Ectodermal cell (in vitro differentiated cells): ENCODE data around the gene PPP1R26.
"Not testable (repeated sequence)": the region's sequence is repeated elsewhere in the genome, so short reads cannot be mapped to it uniquely, and the experiment has no call there.

Experiments used
- H3K27ac ChIP-seq: 2 replicates; pipeline ENCODE4 v1.7.0; 2013; ENCODE audit warnings: mild to moderate bottlenecking, low read depth, low read length; ENCODE audit not compliant: insufficient read depth, poor library complexity, severe bottlenecking
- H3K27me3 ChIP-seq: 2 replicates; pipeline ENCODE4 v1.7.0; 2013; ENCODE audit warnings: mild to moderate bottlenecking, low read length; ENCODE audit not compliant: insufficient read depth, control insufficient read depth, poor library complexity, severe bottlenecking
- H3K36me3 ChIP-seq: one replicate; pipeline ENCODE4 v1.7.0; 2013; ENCODE audit warnings: low read length; ENCODE audit not compliant: control insufficient read depth, insufficient read depth
- H3K4me1 ChIP-seq: one replicate; pipeline ENCODE4 v1.7.0; 2013; ENCODE audit warnings: low read length; ENCODE audit not compliant: control insufficient read depth, insufficient read depth
- H3K4me3 ChIP-seq: 2 replicates; pipeline ENCODE4 v1.7.0; 2013; ENCODE audit warnings: low read depth, low read length, control low read depth; ENCODE audit not compliant: insufficient read depth
- H3K9me3 ChIP-seq: 2 replicates; pipeline ENCODE4 v1.7.0; 2013; ENCODE audit warnings: mild to moderate bottlenecking, low read length, moderate library complexity; ENCODE audit not compliant: control insufficient read depth
- WGBS, 2 experiments: methylation state at CpG; one replicate each; pipeline ENCODE4 v1.1.7; 2013; ENCODE audit warnings: missing lambda C conversion rate in 2 of 2; 5-methylcytosine and 5-hydroxymethylcytosine counted together

The PPP1R26 gene

DNA sequence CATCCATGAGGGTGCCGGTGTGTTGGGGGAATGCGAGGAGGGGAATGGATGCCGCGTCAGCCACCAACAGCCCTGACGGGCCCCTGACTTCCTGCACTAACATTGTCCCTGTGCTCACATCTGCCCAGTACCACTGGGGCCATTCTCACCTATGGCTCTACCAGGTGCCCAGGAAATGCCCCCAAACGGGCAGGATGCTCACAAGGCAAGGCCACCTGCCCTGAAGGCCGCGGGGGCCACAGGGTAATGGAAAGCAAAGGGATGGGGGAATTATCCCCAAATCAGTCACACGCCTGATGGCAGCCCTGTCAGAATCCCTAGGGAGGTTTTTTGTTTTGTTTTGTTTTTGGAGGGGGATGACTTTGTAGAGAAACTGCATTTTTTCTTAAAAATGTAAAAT, 34.3 kb downstream of the PPP1R26 start:
- not testable (repeated sequence) for H3K4me1 ChIP-seq, H3K9me3 ChIP-seq, H3K4me3 ChIP-seq, H3K27ac ChIP-seq, H3K36me3 ChIP-seq, H3K27me3 ChIP-seq
- WGBS, 2 experiments, result 92 to 96% methylated on average over 9 of the region's 9 CpGs

DNA sequence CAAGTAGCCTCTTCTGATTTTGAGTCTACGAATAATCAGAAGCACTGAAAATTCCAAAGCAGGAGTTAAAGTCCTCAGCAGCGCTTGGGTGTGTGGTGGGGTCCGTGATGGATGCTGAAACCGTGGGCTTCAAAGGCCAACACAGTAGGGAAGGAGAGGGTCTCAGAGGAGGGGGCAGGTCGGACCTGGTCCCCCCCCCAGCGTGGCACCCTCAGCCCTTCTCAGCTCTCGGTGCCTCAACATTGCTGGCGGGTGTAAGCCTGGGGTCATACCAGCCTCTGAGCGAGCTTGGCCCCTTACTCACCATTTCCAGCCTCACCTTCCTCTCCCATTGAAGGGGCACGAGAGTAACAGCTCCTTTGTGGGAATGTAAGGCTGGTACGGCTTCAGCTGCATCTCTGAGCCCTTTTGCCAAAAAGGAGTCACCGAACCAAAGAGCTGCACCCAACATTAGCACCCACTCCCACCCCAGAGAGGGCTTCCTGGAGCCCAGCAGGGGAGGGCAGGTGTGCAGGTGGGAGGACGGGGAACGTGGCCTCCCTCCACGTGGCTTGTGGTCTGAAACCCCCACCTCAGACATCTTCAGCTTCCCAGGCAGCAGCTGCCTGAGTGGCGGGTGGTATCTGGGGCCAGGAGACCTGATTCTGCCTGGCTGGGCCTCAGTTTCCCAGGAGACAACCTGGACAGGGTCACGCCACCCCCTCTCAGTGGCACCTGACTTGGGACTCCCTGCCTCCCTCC, 34.9 kb downstream of the PPP1R26 start:
- Histone ChIP-seq H3K4me1 (no peaks in the 10 kb centered on the region), H3K36me3 (no peaks in the 10 kb centered on the region), H3K27me3 (no peaks in the 10 kb centered on the region), H3K4me3 (no peak overlapping the region), H3K27ac (no peak overlapping the region), H3K9me3 (no peaks in the 10 kb centered on the region)
- WGBS, 2 experiments, result 91 to 92% methylated on average over 16 of the region's 17 CpGs

DNA sequence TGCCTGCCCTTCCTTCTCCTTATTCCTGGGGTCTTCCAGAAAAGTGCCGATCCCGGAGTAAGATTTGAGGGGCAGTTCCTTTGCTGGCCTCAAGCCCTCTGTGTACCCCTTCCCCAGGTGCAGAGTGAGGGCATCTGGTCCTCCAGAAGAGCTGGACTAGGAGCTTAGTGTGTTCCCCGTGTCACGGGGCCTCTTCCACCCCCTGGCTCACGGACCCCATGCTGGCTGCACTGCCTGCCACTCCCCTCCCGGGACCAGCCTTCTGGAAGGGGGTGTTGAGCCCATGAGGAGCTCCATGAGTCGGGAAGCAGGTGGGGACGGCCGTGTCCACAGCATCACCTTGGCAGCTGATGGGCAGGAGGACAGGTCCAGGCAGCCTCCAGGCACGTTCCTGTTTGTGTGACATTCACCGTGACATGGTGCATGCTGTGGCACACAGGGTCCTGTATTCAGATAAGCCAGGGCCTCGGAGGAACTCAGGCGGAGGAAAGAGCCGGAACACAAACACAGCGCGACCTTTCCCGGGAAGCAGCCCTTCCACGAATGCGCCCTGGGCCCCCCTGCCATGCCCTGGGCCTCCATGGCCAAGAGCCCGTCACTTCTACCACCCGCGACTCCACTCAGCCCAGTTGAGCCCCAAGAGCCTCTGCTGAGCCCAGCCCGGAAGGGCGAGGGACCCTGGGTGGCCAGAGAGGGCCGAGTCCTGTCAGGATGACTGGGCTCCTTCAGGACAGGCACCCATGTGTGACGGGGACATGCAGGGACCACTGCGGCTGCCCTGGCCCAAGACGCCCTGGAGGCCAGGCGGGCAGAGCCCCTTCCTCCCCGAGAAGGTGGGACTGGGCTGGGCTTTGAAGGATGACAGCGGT, 35.7 kb downstream of the PPP1R26 start:
- no peak overlapping the region for H3K4me3 ChIP-seq
- WGBS, 2 experiments, result 93% methylated on average over 31 of the region's 31 CpGs
- H3K9me3 ChIP-seq, result no peaks in the 10 kb centered on the region
- no peaks in the 10 kb centered on the region for H3K27me3 ChIP-seq
- H3K36me3 ChIP-seq, result no peaks in the 10 kb centered on the region
- H3K27ac ChIP-seq, result no peak overlapping the region
- H3K4me1 ChIP-seq, result no peaks in the 10 kb centered on the region

- Histone ChIP-seq H3K4me3 (no peak overlapping the region), H3K9me3 (no peaks in the 10 kb centered on the region), H3K4me1 (no peaks in the 10 kb centered on the region), H3K27ac (no peak overlapping the region), H3K27me3 (no peaks in the 10 kb centered on the region), H3K36me3 (no peaks in the 10 kb centered on the region)
- 92 to 93% methylated on average over 25 of the region's 25 CpGs for WGBS, 2 experiments
These were observed 36.7 kb downstream of the PPP1R26 start for GRCh38 chr9:135516132-135516860.

DNA sequence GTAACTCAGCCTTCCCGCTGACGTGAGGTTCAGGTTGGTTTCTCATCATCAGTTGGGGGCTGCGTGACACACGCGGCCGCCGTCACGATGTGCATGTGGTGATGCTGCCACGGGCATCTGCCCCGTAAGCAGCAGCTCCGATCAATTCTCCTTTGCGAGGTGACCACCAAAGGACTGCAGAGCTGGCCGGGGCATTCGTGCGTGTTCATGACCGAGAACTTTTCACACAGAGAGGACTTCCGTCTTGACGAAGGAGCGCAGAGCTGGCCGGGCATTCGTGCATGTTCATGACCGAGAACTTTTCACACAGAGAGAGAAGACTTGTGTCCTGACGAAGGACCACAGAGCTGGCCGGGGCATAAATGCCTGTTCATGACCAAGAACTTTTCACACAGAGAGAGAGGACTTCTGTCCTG, 37.8 kb downstream of the PPP1R26 start:
- Histone ChIP-seq H3K9me3 (no peaks in the 10 kb centered on the region), H3K4me3 (no peak overlapping the region), H3K27ac (no peak overlapping the region), H3K27me3 (no peaks in the 10 kb centered on the region), H3K36me3 (no peaks in the 10 kb centered on the region), H3K4me1 (no peaks in the 10 kb centered on the region)
- 94 to 95% methylated on average over 24 of the region's 24 CpGs for WGBS, 2 experiments

DNA sequence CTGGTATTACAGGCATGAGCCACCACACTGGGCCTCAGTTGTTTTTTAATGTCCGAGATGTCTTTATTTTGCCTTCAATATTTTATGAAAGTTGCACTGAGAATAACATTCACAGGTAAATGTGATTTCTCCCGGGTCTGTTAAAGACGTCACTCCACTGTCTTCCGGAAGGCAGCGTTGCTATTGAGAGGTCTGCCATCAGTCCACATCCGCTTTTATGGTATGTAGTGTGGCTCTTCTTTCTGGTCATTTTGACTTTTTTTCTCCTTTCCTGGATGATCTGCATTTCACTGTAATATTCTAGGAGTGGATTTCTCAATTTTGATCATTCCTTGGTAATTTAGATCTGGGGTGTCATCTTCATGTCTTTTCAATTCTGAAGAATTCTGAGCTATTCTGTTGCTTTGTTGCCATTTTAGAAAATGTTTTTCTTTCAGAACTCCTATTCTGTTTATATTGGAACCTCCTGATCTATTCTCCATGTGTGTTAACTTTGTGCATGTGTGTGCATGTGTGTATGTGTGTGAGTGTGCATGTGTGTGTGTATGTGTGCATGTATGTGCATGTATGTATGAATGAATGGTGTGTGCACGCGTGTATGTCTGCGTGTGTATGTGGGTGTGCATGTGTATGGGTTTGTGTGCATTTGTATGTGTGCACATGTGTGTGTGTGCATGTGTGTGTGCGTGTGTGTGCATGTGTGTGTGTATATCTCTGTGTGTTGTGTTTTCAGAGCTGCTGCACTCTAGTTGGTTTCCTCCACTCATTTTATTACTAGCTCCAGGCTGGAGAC, 39.8 kb downstream of the PPP1R26 start:
- Histone ChIP-seq H3K9me3 (no peaks in the 10 kb centered on the region), H3K27me3 (no peaks in the 10 kb centered on the region), H3K36me3 (no peaks in the 10 kb centered on the region), H3K4me1 (no peaks in the 10 kb centered on the region), H3K4me3 (no peak overlapping the region), H3K27ac (no peak overlapping the region)
- 90 to 95% methylated on average over 10 of the region's 10 CpGs for WGBS, 2 experiments

DNA sequence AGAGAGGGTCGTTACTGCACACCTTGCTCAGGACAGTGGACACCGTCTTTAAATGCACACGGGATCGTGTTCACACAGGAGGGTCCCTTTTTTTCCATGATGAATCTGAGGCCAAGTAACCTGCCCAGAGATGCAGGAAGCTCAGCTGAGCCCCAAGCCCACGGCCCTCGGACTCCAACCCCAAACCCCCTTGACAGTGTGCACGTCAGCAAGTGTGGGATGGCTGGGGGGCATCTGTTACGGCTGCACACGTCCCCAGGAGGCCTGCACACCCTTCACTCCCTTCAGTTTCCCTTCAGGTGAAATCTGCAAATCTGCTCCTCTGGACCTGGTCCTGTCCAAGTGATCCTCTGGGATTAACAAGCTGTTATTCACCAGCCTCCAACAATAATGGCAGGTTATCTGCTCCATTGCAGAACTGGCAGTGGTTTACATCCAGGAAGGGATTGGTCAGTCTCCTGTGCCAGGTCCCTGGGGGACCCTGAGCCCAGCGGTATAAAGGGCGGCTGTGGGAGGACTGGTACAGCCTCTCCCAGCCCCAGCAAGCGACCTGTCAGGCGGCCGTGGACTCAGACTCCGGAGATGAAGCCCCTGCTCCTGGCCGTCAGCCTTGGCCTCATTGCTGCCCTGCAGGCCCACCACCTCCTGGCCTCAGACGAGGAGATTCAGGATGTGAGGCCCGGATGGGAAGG, 41.5 kb downstream of the PPP1R26 start, which contains the start of gene LCN1:
LCN1 (plus strand) TSS at position 525 of the 692 bp plus-strand sequence; CDS start at position 583, 58 bp downstream.
- no peaks in the 10 kb centered on the region for H3K36me3 ChIP-seq
- no peaks in the 10 kb centered on the region for H3K4me1 ChIP-seq
- 93 to 95% methylated on average over 18 of the region's 18 CpGs for WGBS, 2 experiments
- H3K27me3 ChIP-seq, result no peaks in the 10 kb centered on the region
- H3K4me3 ChIP-seq, result no peak within 1 kb of the TSS
- H3K27ac ChIP-seq, result no peak within 1 kb of the TSS
- H3K9me3 ChIP-seq, result no peaks in the 10 kb centered on the region

DNA sequence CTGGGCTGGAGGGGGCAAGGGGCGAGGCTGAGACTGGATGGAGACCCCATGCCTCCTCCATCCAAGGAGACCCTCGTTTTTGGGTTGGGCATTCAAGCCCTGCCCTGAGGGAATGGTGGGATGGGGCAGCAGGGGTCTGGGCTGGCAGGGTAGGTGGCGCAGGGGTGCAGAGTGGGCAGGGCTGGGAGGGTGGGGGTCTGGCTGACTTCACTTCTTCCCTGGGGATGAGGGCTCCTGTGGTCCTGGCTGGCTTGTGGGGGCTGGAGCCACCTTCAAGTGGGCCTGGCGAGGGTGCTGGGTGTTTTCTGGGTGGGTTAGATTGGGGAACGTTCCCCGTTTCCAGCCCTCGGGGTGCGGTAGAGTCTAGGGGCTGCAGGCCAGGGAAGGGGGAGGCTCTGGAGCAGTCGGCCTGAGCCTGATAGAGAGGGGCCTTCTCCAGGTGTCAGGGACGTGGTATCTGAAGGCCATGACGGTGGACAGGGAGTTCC, 42.1 kb downstream of the PPP1R26 start:
- Histone ChIP-seq H3K9me3 (no peaks in the 10 kb centered on the region), H3K27ac (no peak overlapping the region), H3K4me1 (peaks cover under 1% of the 10 kb centered on the region), H3K27me3 (no peaks in the 10 kb centered on the region), H3K4me3 (no peak overlapping the region), H3K36me3 (no peaks in the 10 kb centered on the region)
- 94% methylated on average over 9 to 11 of the region's 11 CpGs for WGBS, 2 experiments
